Measurements from ENCODE around the gene CYP19A1. TPM values are rescaled to one million over a fixed set of nuclear protein-coding genes. Genes with fewer than 3 reads are reported as not detected.

Gene CYP19A1
- total RNA-seq, 1 donor from 2014 or later = not detected

GRCh38 chr15:51355096-51355495 lies 16.7 kb upstream of the CYP19A1 start:
- Mint-ChIP-seq H3K27ac (no peak overlapping the region), H3K36me3 (no peaks in the 10 kb centered on the region)

GRCh38 chr15:51353976-51354375 lies 15.6 kb upstream of the CYP19A1 start:
- H3K36me3 ChIP-seq = no peaks in the 10 kb centered on the region
- no peak overlapping the region for H3K4me2 ChIP-seq
- no peak overlapping the region for H3K4me3 ChIP-seq
- H3K27ac ChIP-seq = no peak overlapping the region
- H4K20me1 ChIP-seq (ENCODE audit: low read depth) = no peaks in the 10 kb centered on the region
- no peak overlapping the region for H2AFZ ChIP-seq (replicated peaks)
- H3K79me2 ChIP-seq (ENCODE audit: low read depth) = no peaks in the 10 kb centered on the region
- H3K27me3 ChIP-seq = no peaks in the 10 kb centered on the region
- Mint-ChIP-seq H3K36me3 (no peaks in the 10 kb centered on the region), H3K9me3 (no peaks in the 10 kb centered on the region), H3K4me3 (no peak overlapping the region), H3K27ac (no peak overlapping the region), H3K27me3 (ENCODE audit: insufficient read depth, low read depth) (no peaks in the 10 kb centered on the region), H3K4me1 (no peaks in the 10 kb centered on the region)
- TF ChIP-seq, protein P1, sequence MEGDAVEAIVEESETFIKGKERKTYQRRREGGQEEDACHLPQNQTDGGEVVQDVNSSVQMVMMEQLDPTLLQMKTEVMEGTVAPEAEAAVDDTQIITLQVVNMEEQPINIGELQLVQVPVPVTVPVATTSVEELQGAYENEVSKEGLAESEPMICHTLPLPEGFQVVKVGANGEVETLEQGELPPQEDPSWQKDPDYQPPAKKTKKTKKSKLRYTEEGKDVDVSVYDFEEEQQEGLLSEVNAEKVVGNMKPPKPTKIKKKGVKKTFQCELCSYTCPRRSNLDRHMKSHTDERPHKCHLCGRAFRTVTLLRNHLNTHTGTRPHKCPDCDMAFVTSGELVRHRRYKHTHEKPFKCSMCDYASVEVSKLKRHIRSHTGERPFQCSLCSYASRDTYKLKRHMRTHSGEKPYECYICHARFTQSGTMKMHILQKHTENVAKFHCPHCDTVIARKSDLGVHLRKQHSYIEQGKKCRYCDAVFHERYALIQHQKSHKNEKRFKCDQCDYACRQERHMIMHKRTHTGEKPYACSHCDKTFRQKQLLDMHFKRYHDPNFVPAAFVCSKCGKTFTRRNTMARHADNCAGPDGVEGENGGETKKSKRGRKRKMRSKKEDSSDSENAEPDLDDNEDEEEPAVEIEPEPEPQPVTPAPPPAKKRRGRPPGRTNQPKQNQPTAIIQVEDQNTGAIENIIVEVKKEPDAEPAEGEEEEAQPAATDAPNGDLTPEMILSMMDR (IDR thresholded peaks at IDR 0.05) = no peak
- no peak for TF ChIP-seq EZH2phosphoT487 (IDR thresholded peaks at IDR 0.05)
- no peak for TF ChIP-seq EZH2 (IDR thresholded peaks at IDR 0.05)
- no peaks in the 10 kb centered on the region for H3F3A ChIP-seq (ENCODE audit: low read depth)
- no peaks in the 10 kb centered on the region for H3K4me1 ChIP-seq
- DNase-seq (ENCODE audit: low spot score) = no peak
- H3K9me3 ChIP-seq (ENCODE audit: low read depth) = no peaks in the 10 kb centered on the region
- no peak overlapping the region for H3K9ac ChIP-seq

More at GRCh38 chr15:51355096-51355495, 16.7 kb upstream of the CYP19A1 start:
- H3K4me1 ChIP-seq = no peaks in the 10 kb centered on the region
- no peaks in the 10 kb centered on the region for H4K20me1 ChIP-seq (ENCODE audit: low read depth)
- TF ChIP-seq EZH2phosphoT487 (IDR thresholded peaks at IDR 0.05) (no peak), EZH2 (IDR thresholded peaks at IDR 0.05) (no peak)
- TF ChIP-seq, protein P1 (IDR thresholded peaks at IDR 0.05) = no peak
- Mint-ChIP-seq H3K9me3 (no peaks in the 10 kb centered on the region), H3K4me1 (no peaks in the 10 kb centered on the region), H3K4me3 (no peak overlapping the region), H3K27me3 (ENCODE audit: insufficient read depth, low read depth) (no peaks in the 10 kb centered on the region)
- H3K79me2 ChIP-seq (ENCODE audit: low read depth) = no peaks in the 10 kb centered on the region
- H3K27ac ChIP-seq = no peak overlapping the region
- no peak overlapping the region for H3K9ac ChIP-seq
- no peak for DNase-seq (ENCODE audit: low spot score)
- no peaks in the 10 kb centered on the region for H3K36me3 ChIP-seq
- H2AFZ ChIP-seq (replicated peaks) = no peak overlapping the region
- no peaks in the 10 kb centered on the region for H3K27me3 ChIP-seq
- no peak overlapping the region for H3K4me2 ChIP-seq
- H3K4me3 ChIP-seq = no peak overlapping the region
- H3F3A ChIP-seq (ENCODE audit: low read depth) = no peaks in the 10 kb centered on the region
- H3K9me3 ChIP-seq (ENCODE audit: low read depth) = no peaks in the 10 kb centered on the region

- Histone ChIP-seq H3K27me3 (no peaks in the 10 kb centered on the region), H3K9me3 (ENCODE audit: low read depth) (no peaks in the 10 kb centered on the region), H3K4me1 (no peaks in the 10 kb centered on the region), H2AFZ (replicated peaks) (no peak overlapping the region), H3F3A (ENCODE audit: low read depth) (no peaks in the 10 kb centered on the region), H3K4me3 (no peak overlapping the region), H3K36me3 (no peaks in the 10 kb centered on the region), H3K27ac (no peak overlapping the region), H4K20me1 (ENCODE audit: low read depth) (no peaks in the 10 kb centered on the region), H3K79me2 (ENCODE audit: low read depth) (no peaks in the 10 kb centered on the region), H3K9ac (no peak overlapping the region), H3K4me2 (no peak overlapping the region)
- Mint-ChIP-seq H3K27me3 (ENCODE audit: insufficient read depth, low read depth) (no peaks in the 10 kb centered on the region), H3K4me3 (no peak overlapping the region), H3K36me3 (no peaks in the 10 kb centered on the region), H3K9me3 (no peaks in the 10 kb centered on the region), H3K4me1 (no peaks in the 10 kb centered on the region), H3K27ac (no peak overlapping the region)
- DNase-seq (ENCODE audit: low spot score) = no peak
- TF ChIP-seq, protein P1 (IDR thresholded peaks at IDR 0.05) = no peak
- TF ChIP-seq EZH2 (IDR thresholded peaks at IDR 0.05) = no peak
- no peak for TF ChIP-seq EZH2phosphoT487 (IDR thresholded peaks at IDR 0.05)
Observed at GRCh38 chr15:51350723-51351122, 12.3 kb upstream of the CYP19A1 start.
